Measurements from ENCODE around the gene EML4. TPM values are rescaled to one million over a fixed set of nuclear protein-coding genes. Genes with fewer than 3 reads are reported as not detected.
A peak's percentile ranks its signal among the peaks of the same experiment; 100 is the strongest.

EML4 gene
- total RNA-seq, 1 experiment from 2014 or later, result 107 TPM

DNA sequence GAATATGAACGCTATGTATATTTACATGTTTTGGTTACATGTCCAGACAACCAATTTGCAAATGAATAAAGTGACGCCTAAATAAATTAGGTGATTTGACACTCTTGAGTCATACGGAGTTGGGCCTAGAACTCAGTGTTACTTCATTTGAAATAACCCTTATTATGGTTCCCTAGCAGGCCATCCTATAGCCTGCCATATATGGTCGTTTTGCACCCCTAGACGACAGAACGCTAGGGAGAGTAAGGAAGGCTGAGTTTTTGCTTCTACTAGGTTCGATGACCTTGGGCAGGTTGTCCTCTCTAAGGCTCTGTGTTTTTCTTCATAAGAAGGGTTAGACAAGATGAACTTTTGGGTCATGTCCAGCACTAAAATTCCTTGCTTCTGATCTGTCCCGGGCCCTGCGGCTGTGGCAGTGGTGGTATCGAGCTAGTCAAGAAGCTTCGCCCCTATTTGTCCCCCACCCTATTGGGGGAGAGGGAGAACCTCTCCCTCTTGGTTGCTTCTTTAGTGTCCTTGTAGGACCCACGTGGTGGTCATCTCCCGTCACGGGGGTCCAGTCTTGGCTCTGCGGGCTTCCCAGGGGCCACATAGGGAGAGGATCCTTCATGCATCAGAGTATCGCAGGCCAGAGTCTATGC lies 574 bp upstream of the EML4 start:
- intact Hi-C loops (cut with micrococcal nuclease; ENCODE audit: unreplicated experiment) (no loop called here), in situ Hi-C loops (cut with HindIII; ENCODE audit: low pct_unique_long_range_greater_than_20kb, low sequenced_read_pairs) (no loop called here)
- ChIA-PET POLR2A (interaction anchor here (0.6 kb wide), 1 partner anchor 34 kb away, joined by 3 read pairs; no protein-coding TSS in a partner anchor), CTCF (no interaction called here)
- Histone ChIP-seq H3K27me3 (ENCODE audit: control insufficient read depth, insufficient read depth, low read length) (no peaks in the 10 kb centered on the region), H3K9me3 (ENCODE audit: control insufficient read depth, insufficient read depth, low read depth, low read length) (no peaks in the 10 kb centered on the region), H3K4me3 (ENCODE audit: low read depth in 2 of 2, low read length in 2 of 2) (peak overlapping the region; percentile 17 to 32; a peak in 2 of 4 replicates), H3K27ac (ENCODE audit: low read length) (peak overlapping the region; percentile 96), H3K4me1 (ENCODE audit: control insufficient read depth, insufficient read depth, low read length) (peaks cover 37% of the 10 kb centered on the region), H3K36me3 (ENCODE audit: control insufficient read depth, insufficient read depth, low read length) (peaks cover 11% of the 10 kb centered on the region)
- DNase-seq (ENCODE audit: low read depth, low spot score), result no peak
- no TSS peak for BruUV-seq (replicated peaks)
- TF ChIP-seq SIN3A (IDR thresholded peaks at IDR 0.05; ENCODE audit: borderline replicate concordance, insufficient read depth, low read depth, low read length) (no peak), TCF7L2 (IDR thresholded peaks at IDR 0.05; ENCODE audit: low read depth, low read length) (no peak), POLR2AphosphoS5 (IDR thresholded peaks at IDR 0.05; ENCODE audit: low read depth, low read length) (no peak)
- TF ChIP-seq, protein P1, sequence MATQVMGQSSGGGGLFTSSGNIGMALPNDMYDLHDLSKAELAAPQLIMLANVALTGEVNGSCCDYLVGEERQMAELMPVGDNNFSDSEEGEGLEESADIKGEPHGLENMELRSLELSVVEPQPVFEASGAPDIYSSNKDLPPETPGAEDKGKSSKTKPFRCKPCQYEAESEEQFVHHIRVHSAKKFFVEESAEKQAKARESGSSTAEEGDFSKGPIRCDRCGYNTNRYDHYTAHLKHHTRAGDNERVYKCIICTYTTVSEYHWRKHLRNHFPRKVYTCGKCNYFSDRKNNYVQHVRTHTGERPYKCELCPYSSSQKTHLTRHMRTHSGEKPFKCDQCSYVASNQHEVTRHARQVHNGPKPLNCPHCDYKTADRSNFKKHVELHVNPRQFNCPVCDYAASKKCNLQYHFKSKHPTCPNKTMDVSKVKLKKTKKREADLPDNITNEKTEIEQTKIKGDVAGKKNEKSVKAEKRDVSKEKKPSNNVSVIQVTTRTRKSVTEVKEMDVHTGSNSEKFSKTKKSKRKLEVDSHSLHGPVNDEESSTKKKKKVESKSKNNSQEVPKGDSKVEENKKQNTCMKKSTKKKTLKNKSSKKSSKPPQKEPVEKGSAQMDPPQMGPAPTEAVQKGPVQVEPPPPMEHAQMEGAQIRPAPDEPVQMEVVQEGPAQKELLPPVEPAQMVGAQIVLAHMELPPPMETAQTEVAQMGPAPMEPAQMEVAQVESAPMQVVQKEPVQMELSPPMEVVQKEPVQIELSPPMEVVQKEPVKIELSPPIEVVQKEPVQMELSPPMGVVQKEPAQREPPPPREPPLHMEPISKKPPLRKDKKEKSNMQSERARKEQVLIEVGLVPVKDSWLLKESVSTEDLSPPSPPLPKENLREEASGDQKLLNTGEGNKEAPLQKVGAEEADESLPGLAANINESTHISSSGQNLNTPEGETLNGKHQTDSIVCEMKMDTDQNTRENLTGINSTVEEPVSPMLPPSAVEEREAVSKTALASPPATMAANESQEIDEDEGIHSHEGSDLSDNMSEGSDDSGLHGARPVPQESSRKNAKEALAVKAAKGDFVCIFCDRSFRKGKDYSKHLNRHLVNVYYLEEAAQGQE (IDR thresholded peaks at IDR 0.05; ENCODE audit: insufficient read depth in 1 of 2, low read depth in 2 of 2, low read length in 1 of 2), result no peak
- no peak for ATAC-seq

DNA sequence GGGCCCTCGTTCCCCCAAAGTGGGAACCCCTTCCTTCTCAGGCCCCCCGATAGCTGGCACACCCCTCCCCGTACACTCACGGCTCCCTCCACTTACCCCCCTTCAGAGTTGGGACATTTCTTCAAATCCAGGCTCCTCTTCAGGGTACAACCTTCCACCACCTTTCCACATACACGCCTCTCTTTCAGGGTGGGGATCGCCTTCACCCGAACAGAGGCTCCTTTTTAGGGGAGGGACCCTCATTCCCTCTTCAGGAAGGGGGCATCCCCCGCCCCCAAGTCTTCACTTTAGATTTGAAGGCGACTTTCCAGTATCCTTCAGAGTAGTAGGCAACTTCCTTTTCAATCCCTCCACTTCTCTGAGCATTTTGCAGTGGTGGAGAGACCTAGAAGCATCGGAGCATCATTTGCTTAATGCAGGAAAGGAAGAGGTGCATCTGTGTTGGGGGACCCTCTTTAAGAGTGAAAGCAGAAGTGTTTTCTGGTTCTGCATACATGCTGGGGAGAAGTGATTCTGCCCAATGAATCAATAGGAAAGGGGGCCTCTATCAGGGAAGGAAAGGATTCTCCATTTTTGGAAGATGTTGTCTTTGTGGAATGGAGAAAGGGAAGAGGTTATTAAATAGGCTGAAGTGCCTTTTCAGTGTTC lies 845 bp downstream of the EML4 start:
- POLR2A ChIA-PET, result interaction anchor here (0.6 kb wide), 1 partner anchor 48 kb away, joined by 7 read pairs; no protein-coding TSS in a partner anchor
- ATAC-seq (peak; percentile 5; the same call in 1 of the 2 replicates), DNase-seq (ENCODE audit: low read depth, low spot score) (no peak)
- no TSS peak for BruUV-seq (replicated peaks)
- Histone ChIP-seq H3K9me3 (ENCODE audit: control insufficient read depth, insufficient read depth, low read depth, low read length) (no peaks in the 10 kb centered on the region), H3K27me3 (ENCODE audit: control insufficient read depth, insufficient read depth, low read length) (no peaks in the 10 kb centered on the region), H3K27ac (ENCODE audit: low read length) (peak overlapping the region; percentile 94), H3K36me3 (ENCODE audit: control insufficient read depth, insufficient read depth, low read length) (peaks cover 11% of the 10 kb centered on the region), H3K4me3 (ENCODE audit: low read depth in 2 of 2, low read length in 2 of 2) (peak overlapping the region; percentile 80 to 90), H3K4me1 (ENCODE audit: control insufficient read depth, insufficient read depth, low read length) (peaks cover 41% of the 10 kb centered on the region)
- in situ Hi-C loops (cut with HindIII; ENCODE audit: low pct_unique_long_range_greater_than_20kb, low sequenced_read_pairs), result no loop called here
- TF ChIP-seq TCF7L2 (IDR thresholded peaks at IDR 0.05; ENCODE audit: low read depth, low read length) (no peak), POLR2AphosphoS5 (IDR thresholded peaks at IDR 0.05; ENCODE audit: low read depth, low read length) (no peak)
- TF ChIP-seq, protein P2, sequence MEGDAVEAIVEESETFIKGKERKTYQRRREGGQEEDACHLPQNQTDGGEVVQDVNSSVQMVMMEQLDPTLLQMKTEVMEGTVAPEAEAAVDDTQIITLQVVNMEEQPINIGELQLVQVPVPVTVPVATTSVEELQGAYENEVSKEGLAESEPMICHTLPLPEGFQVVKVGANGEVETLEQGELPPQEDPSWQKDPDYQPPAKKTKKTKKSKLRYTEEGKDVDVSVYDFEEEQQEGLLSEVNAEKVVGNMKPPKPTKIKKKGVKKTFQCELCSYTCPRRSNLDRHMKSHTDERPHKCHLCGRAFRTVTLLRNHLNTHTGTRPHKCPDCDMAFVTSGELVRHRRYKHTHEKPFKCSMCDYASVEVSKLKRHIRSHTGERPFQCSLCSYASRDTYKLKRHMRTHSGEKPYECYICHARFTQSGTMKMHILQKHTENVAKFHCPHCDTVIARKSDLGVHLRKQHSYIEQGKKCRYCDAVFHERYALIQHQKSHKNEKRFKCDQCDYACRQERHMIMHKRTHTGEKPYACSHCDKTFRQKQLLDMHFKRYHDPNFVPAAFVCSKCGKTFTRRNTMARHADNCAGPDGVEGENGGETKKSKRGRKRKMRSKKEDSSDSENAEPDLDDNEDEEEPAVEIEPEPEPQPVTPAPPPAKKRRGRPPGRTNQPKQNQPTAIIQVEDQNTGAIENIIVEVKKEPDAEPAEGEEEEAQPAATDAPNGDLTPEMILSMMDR (IDR thresholded peaks at IDR 0.05), result no peak
- TF ChIP-seq, protein P1 (IDR thresholded peaks at IDR 0.05; ENCODE audit: insufficient read depth in 1 of 2, low read depth in 2 of 2, low read length in 1 of 2), result no peak
- CTCF ChIA-PET, result no interaction called here
- intact Hi-C loops (cut with micrococcal nuclease; ENCODE audit: unreplicated experiment), result no loop called here

Measured in Panc1 (cell line).